T47D (cell line): ENCODE data around the gene SOCS3.

Source experiments
- DNase-seq, 2 experiments: peaks; one replicate each; pipeline versions ENCODE4 v3.0.0 to v3.0.0-alpha.2; 2011 to 2012; ENCODE audit warnings: low read depth in 1 of 2, low spot score in 1 of 2
- JUND ChIP-seq: IDR thresholded peaks from 2 replicates; pipeline ENCODE4 v1.6.1; 2012; ENCODE audit warnings: low read depth
- in situ Hi-C: cut with HindIII; loops from 2 replicates; pipeline ENCODE4 v1.10.0; 2016; ENCODE audit warnings: low sequenced_read_pairs, low pct_unique_long_range_greater_than_20kb

The SOCS3 gene

GRCh38 chr17:78347453-78347852 lies 12.4 kb downstream of the SOCS3 start:
- in situ Hi-C loops, result no loop called here
- DNase-seq, result no peak
- TF ChIP-seq JUND, result no peak

DNA sequence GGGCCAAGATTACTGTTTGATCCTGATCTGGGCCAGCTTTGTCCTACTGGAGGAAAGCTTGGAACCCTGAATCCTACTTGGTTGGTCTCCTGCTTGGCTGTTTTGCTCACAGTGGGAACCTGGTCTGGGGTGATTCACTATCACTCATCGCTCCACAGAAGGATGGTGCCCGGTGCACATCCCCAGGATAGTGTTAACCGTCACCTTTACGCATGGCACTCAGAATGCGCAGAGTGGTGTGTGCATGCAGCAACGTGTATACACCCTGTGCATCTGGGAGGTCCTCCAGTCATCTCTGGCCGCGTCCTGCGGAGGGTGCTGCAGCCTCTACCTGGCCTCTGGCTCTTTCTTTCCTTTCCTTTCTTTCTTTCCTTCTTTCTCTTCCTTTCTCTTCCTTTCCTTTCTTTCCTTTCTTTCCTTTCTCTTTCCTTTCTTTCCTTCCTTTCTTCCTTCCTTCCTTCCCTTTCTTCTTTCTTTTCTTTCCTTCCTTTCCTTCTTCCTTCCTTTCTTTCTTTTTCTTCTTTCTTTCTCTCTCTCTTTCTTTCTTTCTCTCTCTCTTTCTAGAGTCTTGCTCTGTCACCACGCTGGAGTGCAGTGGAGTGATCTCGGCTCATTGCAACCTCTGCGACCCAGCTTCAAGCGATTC lies 13.1 kb downstream of the SOCS3 start:
- in situ Hi-C loops, result no loop called here
- no peak for TF ChIP-seq JUND
- DNase-seq, result no peak

DNA sequence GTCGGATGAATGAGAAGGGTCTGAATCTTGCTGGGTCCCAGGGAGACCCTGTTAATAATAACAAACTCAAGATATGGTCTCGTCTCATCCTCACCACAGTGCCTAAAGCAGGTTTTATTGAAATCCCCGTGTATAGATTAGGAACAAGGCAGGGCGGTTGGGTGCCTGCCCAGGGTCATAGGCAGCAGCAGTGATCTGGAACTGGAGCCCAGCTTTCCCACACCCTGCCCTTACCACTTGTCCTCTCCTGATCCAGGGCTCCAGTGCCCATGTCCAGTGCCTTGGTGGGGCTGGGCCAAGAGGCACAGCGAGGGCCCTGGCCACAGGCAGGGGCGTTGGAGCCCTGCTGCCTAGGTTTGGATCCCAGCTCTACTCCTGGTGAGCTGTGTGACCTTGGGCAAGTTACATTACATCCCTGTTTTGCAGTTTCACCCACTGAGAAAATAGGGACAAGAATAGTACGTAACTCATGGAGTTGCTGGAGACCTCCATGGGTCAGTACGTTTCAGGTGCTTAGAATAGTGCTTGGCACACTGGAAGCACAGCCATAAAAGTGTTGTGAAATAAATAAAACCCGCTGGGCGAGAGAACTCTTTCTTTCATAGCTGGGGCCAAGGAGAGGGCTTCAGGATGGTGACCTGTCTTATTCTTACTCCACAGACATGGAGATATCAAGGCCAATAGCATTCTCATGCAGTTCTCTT lies 13.9 kb downstream of the SOCS3 start:
- in situ Hi-C loops, result no loop called here
- DNase-seq, result no peak
- TF ChIP-seq JUND, result no peak

GRCh38 chr17:78345172-78345571 lies 14.7 kb downstream of the SOCS3 start:
- DNase-seq, result no peak
- in situ Hi-C loops, result no loop called here
- TF ChIP-seq JUND, result no peak

GRCh38 chr17:78344666-78345065 lies 15.2 kb downstream of the SOCS3 start:
- DNase-seq, result no peak
- in situ Hi-C loops, result no loop called here

DNA sequence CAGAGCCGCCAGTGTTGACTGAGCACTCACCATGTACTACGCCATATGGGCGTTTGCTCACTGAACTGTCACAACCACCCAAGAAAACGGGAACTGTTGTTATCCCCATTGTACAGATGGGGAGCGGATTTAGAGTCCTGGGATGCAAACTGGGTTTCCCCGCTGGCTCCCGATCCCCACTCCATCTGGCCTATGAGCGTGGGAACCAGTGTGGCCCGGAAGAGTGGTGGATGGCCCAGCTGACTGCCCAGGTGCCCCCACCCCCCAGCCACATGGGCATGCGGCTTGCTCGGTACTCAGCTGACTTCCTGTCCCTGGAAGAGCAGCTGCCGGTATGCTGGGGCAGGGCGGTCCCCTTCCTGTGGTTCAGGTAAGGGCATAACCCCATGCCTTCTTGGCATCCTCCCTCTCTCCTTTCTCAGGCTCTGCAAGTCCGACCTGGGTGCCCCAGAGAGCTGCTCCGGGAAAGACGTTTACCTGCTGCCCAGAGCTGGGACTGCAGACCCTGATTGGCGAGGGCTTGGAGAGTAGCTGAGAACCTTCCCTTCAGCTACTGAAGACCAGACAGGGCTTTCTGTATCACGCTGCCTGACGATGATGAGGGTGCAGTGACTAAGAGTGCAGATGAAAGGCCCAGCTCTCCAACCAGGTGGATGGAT lies 16.2 kb downstream of the SOCS3 start:
- in situ Hi-C loops, result no loop called here
- no peak for TF ChIP-seq JUND
- DNase-seq, result no peak

More at GRCh38 chr17:78344666-78345065, 15.2 kb downstream of the SOCS3 start:
- TF ChIP-seq JUND, result no peak

GRCh38 chr17:78343187-78343542 lies 16.7 kb downstream of the SOCS3 start:
- in situ Hi-C loops, result no loop called here
- no peak for DNase-seq
- no peak for TF ChIP-seq JUND

DNA sequence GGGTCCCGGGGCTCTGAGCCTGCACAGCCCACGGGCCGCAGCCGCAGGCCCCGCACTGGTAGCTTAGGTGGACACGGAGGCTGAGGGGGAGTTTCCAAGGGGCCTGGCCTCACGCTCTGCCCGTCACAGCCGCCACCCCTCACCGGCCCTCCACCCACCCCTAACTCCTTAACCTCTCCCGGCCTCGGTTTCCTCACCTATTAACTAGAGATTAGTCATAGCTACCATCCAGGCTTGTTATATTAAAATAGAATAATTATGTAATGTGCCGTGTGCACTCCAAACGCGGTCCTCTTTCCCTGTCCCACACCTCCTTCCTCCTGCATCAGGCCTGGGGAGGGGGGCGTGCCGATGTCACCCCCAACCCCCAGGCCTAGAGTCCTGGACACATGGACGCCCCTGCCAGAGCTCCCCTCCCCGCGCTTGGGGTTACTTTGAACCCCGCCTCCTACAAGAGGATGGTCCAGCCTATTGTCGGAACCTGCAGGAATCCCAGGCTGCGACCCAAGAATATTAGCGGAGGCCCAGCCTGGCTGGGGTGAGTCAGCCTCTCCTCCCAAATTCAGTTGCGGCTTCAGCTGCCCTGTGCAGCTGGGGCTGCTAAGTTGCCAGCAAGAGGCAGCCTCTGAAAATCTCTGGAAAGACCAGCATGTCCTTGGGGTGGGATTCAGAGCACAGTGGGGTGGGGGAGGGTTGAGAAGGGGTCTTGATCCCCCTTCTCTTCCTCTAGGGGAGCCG lies 17.3 kb downstream of the SOCS3 start:
- in situ Hi-C loops, result no loop called here
- TF ChIP-seq JUND, result no peak
- no peak for DNase-seq

DNA sequence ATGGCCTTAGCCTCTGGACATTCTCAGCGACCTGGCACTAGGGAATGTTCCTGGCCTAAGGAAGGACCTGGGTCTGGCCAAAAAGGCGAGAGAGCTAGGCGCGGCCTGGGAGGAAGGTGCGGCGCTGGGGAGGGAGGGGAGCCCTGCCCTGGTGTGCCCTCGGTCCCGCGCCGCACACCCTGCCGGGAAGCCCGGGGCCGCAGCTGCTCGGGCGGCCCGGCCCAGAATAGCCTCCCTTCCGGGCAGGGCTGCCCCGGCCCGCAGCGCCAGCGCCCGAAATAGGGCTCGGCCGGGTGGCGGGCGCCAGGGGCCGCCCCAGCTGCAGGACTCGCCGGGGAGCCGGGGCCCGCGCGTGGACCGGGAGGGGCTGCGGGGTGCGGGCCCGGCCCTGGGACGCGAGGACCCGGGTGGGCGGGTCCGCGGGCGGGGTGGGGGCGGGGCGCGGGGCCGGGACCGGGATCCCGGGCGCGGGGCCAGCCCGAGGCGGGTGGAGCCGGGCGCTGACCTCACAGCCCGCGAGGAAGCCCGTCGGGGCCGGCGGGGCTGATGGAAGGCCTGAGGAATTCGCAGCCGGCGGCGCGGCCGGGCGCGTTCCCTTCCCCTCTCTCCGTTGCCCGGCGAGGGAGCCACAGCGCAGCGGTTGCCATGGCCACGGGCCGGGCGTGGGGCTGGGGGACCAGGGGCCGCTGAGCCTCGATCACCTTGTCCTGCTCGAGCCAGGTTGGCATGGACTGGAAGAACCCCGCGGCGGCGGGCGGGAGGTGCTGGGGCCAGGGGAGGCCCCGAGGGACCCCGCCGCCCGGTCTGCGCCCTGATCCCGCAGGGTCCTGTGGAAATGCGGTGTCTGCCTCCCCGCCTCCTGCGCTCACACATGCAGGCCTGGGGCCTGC lies 18.1 kb downstream of the SOCS3 start:
- DNase-seq, result peak; percentile 61 to 87
- no peak for TF ChIP-seq JUND
- in situ Hi-C loops, result no loop called here

- no peak for DNase-seq
- in situ Hi-C loops, result no loop called here
These were observed 19.5 kb downstream of the SOCS3 start for GRCh38 chr17:78340183-78340955.

DNA sequence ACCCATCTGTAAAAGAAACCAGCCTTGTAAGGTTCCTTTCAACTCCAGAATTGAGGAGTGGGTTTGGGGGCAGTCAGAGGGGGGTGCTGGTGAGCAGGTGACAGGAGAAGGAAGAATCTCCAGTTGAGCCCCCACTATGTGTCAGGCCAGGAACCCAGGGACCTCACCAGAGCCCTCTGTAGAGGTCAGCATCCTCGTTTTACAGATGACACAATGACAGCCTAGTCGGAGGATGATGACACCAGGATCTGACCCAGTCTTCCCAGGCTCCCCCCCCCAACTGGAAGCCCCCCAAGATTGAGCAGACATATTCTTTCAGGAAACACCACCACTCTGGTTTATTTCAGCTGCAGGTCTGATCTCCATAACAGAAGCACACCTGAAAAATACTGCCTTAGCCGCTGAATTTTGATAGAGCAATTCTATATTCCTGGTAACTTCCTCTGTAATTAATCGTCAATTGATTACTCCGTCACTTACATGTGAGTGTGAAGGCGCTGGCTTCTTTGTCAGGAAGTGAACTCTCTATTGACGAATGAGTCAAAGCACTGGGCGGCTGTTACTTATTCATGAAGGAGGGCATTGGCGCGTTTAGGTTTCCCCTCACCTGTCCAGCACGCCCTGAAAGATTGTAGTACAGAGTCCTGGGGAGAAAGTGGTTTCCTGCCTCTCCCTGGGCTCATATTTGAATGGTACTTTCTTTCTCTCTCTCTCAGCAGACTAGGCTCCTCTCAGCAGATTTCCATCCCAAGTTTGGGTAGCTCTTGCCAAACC lies 21.2 kb downstream of the SOCS3 start:
- TF ChIP-seq JUND, result no peak
- no peak for DNase-seq
- in situ Hi-C loops, result no loop called here

More at GRCh38 chr17:78340183-78340955, 19.5 kb downstream of the SOCS3 start:
- no peak for TF ChIP-seq JUND
